ENCODE results near the gene OR11L1. TPM values are rescaled to one million over a fixed set of nuclear protein-coding genes. Genes with fewer than 3 reads are reported as not detected.

Gene OR11L1, protein sequence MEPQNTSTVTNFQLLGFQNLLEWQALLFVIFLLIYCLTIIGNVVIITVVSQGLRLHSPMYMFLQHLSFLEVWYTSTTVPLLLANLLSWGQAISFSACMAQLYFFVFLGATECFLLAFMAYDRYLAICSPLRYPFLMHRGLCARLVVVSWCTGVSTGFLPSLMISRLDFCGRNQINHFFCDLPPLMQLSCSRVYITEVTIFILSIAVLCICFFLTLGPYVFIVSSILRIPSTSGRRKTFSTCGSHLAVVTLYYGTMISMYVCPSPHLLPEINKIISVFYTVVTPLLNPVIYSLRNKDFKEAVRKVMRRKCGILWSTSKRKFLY
- total RNA-seq: not detected in 3 replicates

DNA sequence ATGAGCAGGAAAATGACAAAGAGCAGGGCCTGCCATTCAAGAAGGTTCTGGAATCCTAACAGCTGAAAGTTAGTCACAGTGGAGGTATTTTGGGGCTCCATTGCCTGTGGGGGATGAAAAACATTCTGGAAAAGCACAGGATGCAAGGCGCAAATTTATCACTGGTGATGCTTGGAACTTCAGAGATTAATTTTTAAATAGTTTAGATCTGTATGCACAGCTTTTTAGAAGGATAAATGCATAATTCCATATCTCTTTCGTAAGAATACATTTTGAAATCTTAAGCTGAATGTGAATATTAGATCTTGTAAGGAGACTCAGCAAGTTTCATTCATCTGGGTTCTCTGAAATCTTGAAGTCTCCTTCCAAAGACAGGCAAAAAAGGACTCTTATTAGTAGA is at the start of gene OR11L1:
Gene OR11L1, minus strand, starts transcription at position 101 of the 400 bp plus-strand sequence. Its CDS starts 0 bp downstream, at position 101.
- H3K27ac Mint-ChIP-seq: no peak within 1 kb of the TSS
- H3K27me3 Mint-ChIP-seq (ENCODE audit: low read depth): no peaks in the 10 kb centered on the region
- no peak for DNase-seq (ENCODE audit: low spot score in 2 of 2, unreplicated experiment in 2 of 2)
- H3K9me3 Mint-ChIP-seq: peaks cover 28% of the 10 kb centered on the region
- H3K4me3 Mint-ChIP-seq: no peak within 1 kb of the TSS
- H3K4me1 Mint-ChIP-seq: no peaks in the 10 kb centered on the region
- TF ChIP-seq, protein P1, sequence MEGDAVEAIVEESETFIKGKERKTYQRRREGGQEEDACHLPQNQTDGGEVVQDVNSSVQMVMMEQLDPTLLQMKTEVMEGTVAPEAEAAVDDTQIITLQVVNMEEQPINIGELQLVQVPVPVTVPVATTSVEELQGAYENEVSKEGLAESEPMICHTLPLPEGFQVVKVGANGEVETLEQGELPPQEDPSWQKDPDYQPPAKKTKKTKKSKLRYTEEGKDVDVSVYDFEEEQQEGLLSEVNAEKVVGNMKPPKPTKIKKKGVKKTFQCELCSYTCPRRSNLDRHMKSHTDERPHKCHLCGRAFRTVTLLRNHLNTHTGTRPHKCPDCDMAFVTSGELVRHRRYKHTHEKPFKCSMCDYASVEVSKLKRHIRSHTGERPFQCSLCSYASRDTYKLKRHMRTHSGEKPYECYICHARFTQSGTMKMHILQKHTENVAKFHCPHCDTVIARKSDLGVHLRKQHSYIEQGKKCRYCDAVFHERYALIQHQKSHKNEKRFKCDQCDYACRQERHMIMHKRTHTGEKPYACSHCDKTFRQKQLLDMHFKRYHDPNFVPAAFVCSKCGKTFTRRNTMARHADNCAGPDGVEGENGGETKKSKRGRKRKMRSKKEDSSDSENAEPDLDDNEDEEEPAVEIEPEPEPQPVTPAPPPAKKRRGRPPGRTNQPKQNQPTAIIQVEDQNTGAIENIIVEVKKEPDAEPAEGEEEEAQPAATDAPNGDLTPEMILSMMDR (IDR thresholded peaks at IDR 0.05; ENCODE audit: unreplicated experiment): no peak
- no peaks in the 10 kb centered on the region for H3K36me3 Mint-ChIP-seq

DNA sequence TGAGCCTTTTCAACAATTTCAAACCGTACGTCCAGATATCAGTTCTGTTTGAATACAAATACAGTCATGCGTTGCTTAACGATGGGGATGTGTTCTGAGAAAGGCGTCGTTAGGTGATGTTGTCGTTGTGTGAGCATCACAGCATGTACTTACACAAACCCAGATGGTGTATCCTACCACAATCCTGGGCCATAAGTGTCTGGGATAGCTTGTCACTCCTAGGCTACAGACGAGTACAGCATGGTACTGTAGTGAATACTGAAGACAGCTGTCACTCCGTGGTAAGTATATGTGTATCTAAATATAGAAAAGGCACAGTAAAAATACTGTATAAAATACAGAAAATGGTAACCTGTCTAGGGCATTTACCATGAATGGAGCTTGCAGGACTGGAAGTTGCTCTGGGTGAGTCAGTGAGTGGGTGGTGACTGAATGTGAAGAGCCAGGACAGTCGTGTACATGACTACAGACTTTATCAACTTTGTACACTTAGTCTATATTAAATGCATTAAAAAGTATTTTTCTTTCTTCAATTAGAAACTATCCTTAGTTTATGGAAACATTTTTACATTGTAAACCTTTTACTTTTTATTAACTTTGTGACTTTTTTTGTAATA is 43.2 kb upstream of the OR11L1 start:
- DNase-seq (ENCODE audit: low spot score in 2 of 2, unreplicated experiment in 2 of 2): no peak
- H3K4me3 Mint-ChIP-seq: no peak overlapping the region
- H3K27me3 Mint-ChIP-seq (ENCODE audit: low read depth): no peaks in the 10 kb centered on the region
- no peaks in the 10 kb centered on the region for H3K4me1 Mint-ChIP-seq
- peaks cover 3% of the 10 kb centered on the region for H3K9me3 Mint-ChIP-seq
- TF ChIP-seq, protein P1 (IDR thresholded peaks at IDR 0.05; ENCODE audit: unreplicated experiment): no peak
- no peak overlapping the region for H3K27ac Mint-ChIP-seq
- no peaks in the 10 kb centered on the region for H3K36me3 Mint-ChIP-seq

DNA sequence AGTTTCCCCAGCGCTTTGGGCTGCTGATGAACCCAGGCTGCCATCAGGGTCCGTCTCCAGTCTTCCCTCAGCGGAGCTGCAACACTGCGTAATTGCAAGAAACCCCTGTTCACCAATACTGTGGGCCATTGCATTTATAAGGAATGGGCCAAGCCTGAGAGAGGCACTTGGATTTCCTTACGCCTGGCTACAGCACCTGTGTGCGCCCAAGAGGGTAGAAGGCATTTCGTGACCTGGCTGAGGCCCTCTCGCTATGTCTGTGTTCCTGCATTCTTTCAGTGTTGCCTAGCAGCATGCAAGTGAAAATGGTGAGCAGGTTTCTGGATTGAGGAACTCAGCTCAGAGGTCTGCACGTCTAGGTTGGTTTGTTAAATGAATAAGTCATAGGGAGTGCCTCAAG is 41.6 kb upstream of the OR11L1 start:
- Mint-ChIP-seq H3K36me3 (no peaks in the 10 kb centered on the region), H3K4me1 (no peaks in the 10 kb centered on the region), H3K27ac (no peak overlapping the region), H3K9me3 (peaks cover 9% of the 10 kb centered on the region), H3K27me3 (ENCODE audit: low read depth) (no peaks in the 10 kb centered on the region), H3K4me3 (no peak overlapping the region)
- DNase-seq (ENCODE audit: low spot score in 2 of 2, unreplicated experiment in 2 of 2): no peak
- TF ChIP-seq, protein P1 (IDR thresholded peaks at IDR 0.05; ENCODE audit: unreplicated experiment): no peak

- peaks cover 2% of the 10 kb centered on the region for H3K36me3 Mint-ChIP-seq
- H3K9me3 Mint-ChIP-seq: peaks cover 13% of the 10 kb centered on the region
- no peak for DNase-seq (ENCODE audit: low spot score in 2 of 2, unreplicated experiment in 2 of 2)
- H3K4me1 Mint-ChIP-seq: no peaks in the 10 kb centered on the region
- no peak overlapping the region for H3K27ac Mint-ChIP-seq
- H3K27me3 Mint-ChIP-seq (ENCODE audit: low read depth): no peaks in the 10 kb centered on the region
- H3K4me3 Mint-ChIP-seq: no peak overlapping the region
- TF ChIP-seq, protein P1 (IDR thresholded peaks at IDR 0.05; ENCODE audit: unreplicated experiment): no peak
Observed at GRCh38 chr1:247865416-247865815, 23.7 kb upstream of the OR11L1 start.

- H3K27ac Mint-ChIP-seq: no peak overlapping the region
- H3K36me3 Mint-ChIP-seq: peaks cover under 1% of the 10 kb centered on the region
- no peak overlapping the region for H3K4me3 Mint-ChIP-seq
- no peak for DNase-seq (ENCODE audit: low spot score in 2 of 2, unreplicated experiment in 2 of 2)
- no peaks in the 10 kb centered on the region for H3K27me3 Mint-ChIP-seq (ENCODE audit: low read depth)
- TF ChIP-seq, protein P1 (IDR thresholded peaks at IDR 0.05; ENCODE audit: unreplicated experiment): no peak
- H3K4me1 Mint-ChIP-seq: no peaks in the 10 kb centered on the region
- peaks cover 10% of the 10 kb centered on the region for H3K9me3 Mint-ChIP-seq
Observed at GRCh38 chr1:247864644-247865043, 22.9 kb upstream of the OR11L1 start.
